SH-SY5Y (cell line): ENCODE measurements around the gene IL37.

Experiments used
- GATA2 ChIP-seq: IDR thresholded peaks from 2 replicates; pipeline ENCODE4 v1.6.1; 2011; ENCODE audit warnings: mild to moderate bottlenecking, low read depth, low read length
- GATA3 ChIP-seq: IDR thresholded peaks from 2 replicates; pipeline ENCODE4 v1.6.1; 2011; ENCODE audit warnings: low read depth, mild to moderate bottlenecking, low read length, moderate library complexity

IL37 gene

GRCh38 chr2:112907001-112907949 is 3.7 kb upstream of the IL37 start:
- no peak for TF ChIP-seq GATA2
- TF ChIP-seq GATA3, result no peak

- TF ChIP-seq GATA2, result no peak
Observed at GRCh38 chr2:112910219-112910618, 746 bp upstream of the IL37 start.

- TF ChIP-seq GATA2 (no peak), GATA3 (no peak)
Observed at GRCh38 chr2:112912403-112912802, 1.4 kb downstream of the IL37 start.

GRCh38 chr2:112915300-112916144 is 4.6 kb downstream of the IL37 start:
- TF ChIP-seq GATA2 (no peak), GATA3 (no peak)

- no peak for TF ChIP-seq GATA3
- TF ChIP-seq GATA2, result no peak
Observed at GRCh38 chr2:112916145-112916571, 5.2 kb downstream of the IL37 start.

GRCh38 chr2:112916625-112917247 is 5.8 kb downstream of the IL37 start:
- TF ChIP-seq GATA3, result no peak
- TF ChIP-seq GATA2, result no peak

- TF ChIP-seq GATA3, result no peak
- no peak for TF ChIP-seq GATA2
Observed at GRCh38 chr2:112917856-112918255, 6.9 kb downstream of the IL37 start.

- no peak for TF ChIP-seq GATA2
- no peak for TF ChIP-seq GATA3
Observed at GRCh38 chr2:112918256-112918655, 7.3 kb downstream of the IL37 start.

- no peak for TF ChIP-seq GATA3
- no peak for TF ChIP-seq GATA2
Observed at GRCh38 chr2:112919086-112919485, 8.1 kb downstream of the IL37 start.

- no peak for TF ChIP-seq GATA2
- no peak for TF ChIP-seq GATA3
Observed at GRCh38 chr2:112920923-112921532, 10.1 kb downstream of the IL37 start.

- no peak for TF ChIP-seq GATA2
- TF ChIP-seq GATA3, result no peak
Observed at GRCh38 chr2:112921982-112922381, 11.0 kb downstream of the IL37 start.

GRCh38 chr2:112923237-112923966 is 12.4 kb downstream of the IL37 start:
- TF ChIP-seq GATA3 (no peak), GATA2 (no peak)

GRCh38 chr2:112923967-112924338 is 13.0 kb downstream of the IL37 start:
- TF ChIP-seq GATA3 (no peak), GATA2 (no peak)
